Skeletal muscle satellite cell (primary cell): ENCODE data around the gene TRAF6.

Experiments
- H3K27me3 ChIP-seq: 2 replicates; pipeline ENCODE4 v1.7.0; 2013; ENCODE audit warnings: low read length; ENCODE audit not compliant: control insufficient read depth, insufficient read depth
- H3K36me3 ChIP-seq: 2 replicates; pipeline ENCODE4 v1.7.0; 2013; ENCODE audit warnings: mild to moderate bottlenecking, control low read depth, low read length; ENCODE audit not compliant: insufficient read depth
- H3K4me1 ChIP-seq: 2 replicates; pipeline ENCODE4 v1.7.0; 2013; ENCODE audit warnings: low read length; ENCODE audit not compliant: control insufficient read depth, insufficient read depth
- H3K4me2 ChIP-seq: 2 replicates; pipeline ENCODE4 v1.7.0; 2013; ENCODE audit warnings: mild to moderate bottlenecking, low read length
- H3K4me3 ChIP-seq: 2 replicates; pipeline ENCODE4 v1.7.0; 2013; ENCODE audit warnings: low read length
- H3K9ac ChIP-seq: 2 replicates; pipeline ENCODE4 v1.7.0; 2013; ENCODE audit warnings: mild to moderate bottlenecking, low read depth, low read length, moderate library complexity
- H3K9me3 ChIP-seq: replicated peaks from 2 replicates; pipeline ENCODE4 v1.7.0; 2013; ENCODE audit warnings: mild to moderate bottlenecking, control low read depth, low read length

The TRAF6 gene

DNA sequence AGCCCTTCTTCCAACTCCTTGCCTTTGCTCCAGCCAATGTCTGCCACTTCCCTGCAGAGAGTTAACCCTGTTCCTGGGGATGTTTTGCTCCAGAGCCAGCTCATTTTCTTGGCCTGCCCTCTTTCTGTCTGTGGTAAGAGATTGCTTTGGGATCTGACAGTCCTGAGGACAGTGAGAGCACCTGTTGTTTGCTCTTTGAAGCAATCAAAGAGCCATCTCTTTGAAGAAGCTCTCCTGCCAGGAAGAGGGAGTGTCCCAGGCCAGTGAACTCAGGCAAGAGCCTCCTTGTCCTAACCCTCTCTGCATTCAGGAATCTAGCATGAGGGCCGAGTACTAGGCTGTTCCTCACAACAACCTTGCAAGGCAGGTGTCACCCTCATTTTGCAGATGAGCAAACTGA lies 42.2 kb downstream of the TRAF6 start:
- Histone ChIP-seq H3K4me2 (no peak overlapping the region), H3K36me3 (no peaks in the 10 kb centered on the region)

DNA sequence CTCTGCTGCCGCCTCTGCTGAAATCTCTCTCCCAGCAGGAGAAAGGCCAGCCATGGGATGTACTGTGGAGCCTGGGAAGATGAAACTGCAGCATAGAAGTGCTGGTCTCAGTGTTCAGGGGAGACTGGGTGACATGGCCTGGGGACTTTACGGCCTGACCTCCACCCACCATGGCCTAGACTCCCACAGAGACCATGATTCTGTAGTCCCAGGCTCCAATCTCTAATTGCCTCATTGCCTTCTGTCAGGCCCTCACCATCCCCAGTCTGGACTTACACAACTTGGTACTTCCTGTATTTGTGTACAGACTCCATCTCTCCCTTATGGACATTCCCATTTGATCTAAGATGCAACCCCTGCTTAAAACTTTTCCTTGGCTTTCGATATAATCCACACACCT lies 43.1 kb downstream of the TRAF6 start:
- H3K36me3 ChIP-seq, result no peaks in the 10 kb centered on the region
- H3K4me2 ChIP-seq, result no peak overlapping the region
- peaks cover 29% of the 10 kb centered on the region for H3K4me1 ChIP-seq

More for the DNA sequence above, 42.2 kb downstream of the TRAF6 start:
- Histone ChIP-seq H3K9ac (no peak overlapping the region), H3K4me1 (peaks cover 29% of the 10 kb centered on the region), H3K4me3 (no peak overlapping the region), H3K9me3 (no peaks in the 10 kb centered on the region), H3K27me3 (no peaks in the 10 kb centered on the region)

DNA sequence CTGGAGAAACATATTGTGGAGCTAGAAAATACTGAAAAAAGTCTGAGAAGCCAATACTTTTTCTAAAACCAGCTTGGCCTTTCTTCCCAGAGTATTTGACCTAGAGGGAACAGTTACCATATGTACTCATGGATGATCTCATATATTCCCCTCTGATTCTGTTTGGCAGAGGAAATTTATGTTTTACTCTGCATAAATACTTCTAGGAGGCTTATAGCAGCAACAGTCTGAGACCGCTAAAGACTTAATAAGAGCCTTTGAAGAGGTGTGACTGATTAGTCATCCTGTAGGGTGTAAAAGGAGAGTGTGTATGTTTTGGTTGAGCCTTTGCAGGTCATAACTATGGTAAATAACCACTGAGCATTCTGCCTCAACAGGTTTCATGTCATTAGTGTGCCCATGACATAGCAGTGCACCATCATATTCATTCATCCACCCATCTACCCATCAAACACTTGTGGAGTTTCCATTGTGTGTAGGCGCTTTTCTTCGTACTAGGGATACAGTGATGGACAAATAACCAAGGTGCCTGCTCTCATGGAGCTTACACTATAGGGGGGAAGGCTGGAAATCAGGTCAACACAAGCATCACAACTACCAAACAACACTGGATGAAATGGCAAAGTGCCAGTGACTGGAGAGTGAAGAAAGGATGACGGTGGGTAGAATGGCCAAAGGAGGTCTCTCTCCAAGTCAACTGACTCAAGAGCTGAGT lies 44.5 kb downstream of the TRAF6 start:
- peaks cover 26% of the 10 kb centered on the region for H3K4me1 ChIP-seq
- H3K4me2 ChIP-seq, result no peak overlapping the region
- H3K9ac ChIP-seq, result no peak overlapping the region
- no peaks in the 10 kb centered on the region for H3K9me3 ChIP-seq
- no peak overlapping the region for H3K4me3 ChIP-seq
- no peaks in the 10 kb centered on the region for H3K27me3 ChIP-seq
- H3K36me3 ChIP-seq, result no peaks in the 10 kb centered on the region

More for the DNA sequence above, 43.1 kb downstream of the TRAF6 start:
- Histone ChIP-seq H3K9me3 (no peaks in the 10 kb centered on the region), H3K4me3 (no peak overlapping the region), H3K27me3 (no peaks in the 10 kb centered on the region), H3K9ac (no peak overlapping the region)

DNA sequence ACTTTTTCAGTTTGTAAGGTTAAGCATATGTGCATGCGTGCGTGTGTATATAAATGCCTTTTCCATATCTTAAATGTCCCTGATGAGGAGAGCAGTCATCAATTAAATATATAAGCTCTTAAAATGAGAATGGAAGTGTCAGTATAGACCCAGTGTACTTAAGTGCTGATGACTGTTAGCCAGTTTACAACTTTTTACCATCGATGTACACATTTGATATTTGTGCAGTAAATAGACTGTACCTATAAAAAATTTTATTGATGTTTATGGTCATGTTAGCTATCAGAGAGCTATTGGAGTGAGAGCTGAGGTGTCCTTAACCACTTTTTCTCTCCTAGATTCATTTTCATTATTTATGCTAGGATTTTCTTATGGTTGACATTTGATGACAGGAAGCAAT lies 45.4 kb downstream of the TRAF6 start:
- no peak overlapping the region for H3K4me3 ChIP-seq
- no peak overlapping the region for H3K9ac ChIP-seq
- no peaks in the 10 kb centered on the region for H3K36me3 ChIP-seq
- peaks cover 18% of the 10 kb centered on the region for H3K4me1 ChIP-seq
- no peaks in the 10 kb centered on the region for H3K27me3 ChIP-seq
- H3K9me3 ChIP-seq, result no peaks in the 10 kb centered on the region
- H3K4me2 ChIP-seq, result no peak overlapping the region

DNA sequence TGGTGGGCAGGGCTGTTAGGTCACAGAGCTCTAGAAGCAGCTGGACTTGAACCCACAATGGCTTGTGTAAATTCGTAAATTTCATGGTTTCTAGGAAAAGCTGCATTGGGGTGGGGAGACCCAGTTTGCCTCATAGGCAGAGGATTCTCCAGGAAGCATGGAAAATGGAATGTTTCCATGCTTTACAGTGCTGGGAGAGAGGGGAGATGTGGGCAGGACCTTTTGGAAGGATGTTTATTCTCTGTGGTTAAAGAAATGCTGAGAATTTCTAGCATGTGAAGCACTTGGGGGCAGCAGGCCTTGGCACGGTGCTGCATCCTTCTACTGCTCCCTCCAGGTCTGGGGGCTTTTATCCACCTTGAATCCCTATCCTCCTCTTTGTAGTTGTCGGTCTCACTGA lies 46.3 kb downstream of the TRAF6 start:
- no peaks in the 10 kb centered on the region for H3K9me3 ChIP-seq
- no peaks in the 10 kb centered on the region for H3K27me3 ChIP-seq
- H3K36me3 ChIP-seq, result no peaks in the 10 kb centered on the region
- H3K4me2 ChIP-seq, result no peak overlapping the region
- H3K4me3 ChIP-seq, result no peak overlapping the region
- H3K9ac ChIP-seq, result no peak overlapping the region
- H3K4me1 ChIP-seq, result peaks cover 8% of the 10 kb centered on the region

DNA sequence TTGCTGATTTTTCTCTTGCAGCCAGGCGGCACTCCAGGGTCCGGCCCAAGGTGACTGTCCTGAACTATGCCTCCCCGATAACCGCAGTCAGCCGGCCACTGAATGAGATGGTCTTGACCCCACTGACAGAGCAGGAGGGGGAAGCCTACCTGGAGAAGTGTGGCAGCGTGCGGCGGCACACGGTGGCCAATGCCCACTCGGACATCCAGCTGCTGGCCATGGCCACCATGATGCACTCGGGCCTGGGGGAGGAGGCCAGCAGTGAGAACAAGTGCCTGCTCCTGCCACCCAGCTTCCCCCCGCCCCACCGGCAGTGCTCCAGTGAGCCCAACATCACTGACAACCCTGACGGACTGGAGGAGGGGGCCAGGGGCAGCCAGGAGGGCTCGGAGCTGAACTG lies 47.8 kb downstream of the TRAF6 start:
- peaks cover 8% of the 10 kb centered on the region for H3K4me1 ChIP-seq
- no peak overlapping the region for H3K4me3 ChIP-seq
- H3K9ac ChIP-seq, result no peak overlapping the region
- H3K36me3 ChIP-seq, result no peaks in the 10 kb centered on the region
- H3K27me3 ChIP-seq, result no peaks in the 10 kb centered on the region
- H3K4me2 ChIP-seq, result no peak overlapping the region
- no peaks in the 10 kb centered on the region for H3K9me3 ChIP-seq

DNA sequence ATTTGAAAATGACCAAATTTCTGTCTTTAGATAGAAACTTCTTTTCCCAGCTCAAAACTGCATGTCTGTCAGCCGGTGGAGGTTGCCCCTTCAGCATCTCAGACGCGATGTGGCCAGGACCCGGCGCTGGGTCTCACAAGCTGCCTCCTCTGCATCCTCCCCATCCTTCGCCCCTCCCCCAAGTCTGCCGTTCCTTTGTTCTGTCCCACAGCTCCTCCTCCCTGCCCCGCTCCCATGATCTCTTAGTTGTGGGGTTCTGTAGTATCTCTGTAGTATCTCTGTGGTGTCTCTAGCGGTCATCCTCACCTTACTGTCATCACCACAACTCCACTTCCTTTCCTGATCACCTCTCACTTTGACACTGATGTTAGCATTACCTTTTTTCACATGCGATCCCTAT lies 49.9 kb downstream of the TRAF6 start:
- Histone ChIP-seq H3K4me3 (no peak overlapping the region), H3K9ac (no peak overlapping the region), H3K4me2 (no peak overlapping the region), H3K27me3 (no peaks in the 10 kb centered on the region), H3K36me3 (no peaks in the 10 kb centered on the region), H3K9me3 (no peaks in the 10 kb centered on the region), H3K4me1 (peaks cover 26% of the 10 kb centered on the region)

DNA sequence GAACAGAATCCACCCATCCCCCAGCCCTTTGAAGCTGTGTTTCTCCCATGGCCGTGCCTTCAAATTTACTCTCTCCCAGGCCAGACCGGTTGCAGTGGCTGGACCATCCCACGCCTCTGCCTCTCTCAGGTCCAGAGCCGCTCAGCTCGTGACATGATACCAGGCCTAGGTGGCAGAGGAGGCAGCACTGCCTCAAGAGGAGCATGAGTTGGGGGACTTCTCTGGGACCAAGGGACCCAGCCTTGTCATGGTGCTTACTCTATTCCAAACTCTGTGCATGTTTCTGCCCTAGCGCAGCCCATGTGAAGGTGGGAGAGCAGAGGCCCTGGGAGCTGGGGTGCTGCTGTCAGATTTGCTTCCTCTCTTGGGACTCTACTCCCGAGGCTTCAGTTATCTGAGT lies 51.0 kb downstream of the TRAF6 start:
- Histone ChIP-seq H3K4me1 (peaks cover 35% of the 10 kb centered on the region), H3K4me3 (no peak overlapping the region), H3K9ac (no peak overlapping the region), H3K27me3 (no peaks in the 10 kb centered on the region), H3K36me3 (no peaks in the 10 kb centered on the region), H3K4me2 (no peak overlapping the region), H3K9me3 (no peaks in the 10 kb centered on the region)

DNA sequence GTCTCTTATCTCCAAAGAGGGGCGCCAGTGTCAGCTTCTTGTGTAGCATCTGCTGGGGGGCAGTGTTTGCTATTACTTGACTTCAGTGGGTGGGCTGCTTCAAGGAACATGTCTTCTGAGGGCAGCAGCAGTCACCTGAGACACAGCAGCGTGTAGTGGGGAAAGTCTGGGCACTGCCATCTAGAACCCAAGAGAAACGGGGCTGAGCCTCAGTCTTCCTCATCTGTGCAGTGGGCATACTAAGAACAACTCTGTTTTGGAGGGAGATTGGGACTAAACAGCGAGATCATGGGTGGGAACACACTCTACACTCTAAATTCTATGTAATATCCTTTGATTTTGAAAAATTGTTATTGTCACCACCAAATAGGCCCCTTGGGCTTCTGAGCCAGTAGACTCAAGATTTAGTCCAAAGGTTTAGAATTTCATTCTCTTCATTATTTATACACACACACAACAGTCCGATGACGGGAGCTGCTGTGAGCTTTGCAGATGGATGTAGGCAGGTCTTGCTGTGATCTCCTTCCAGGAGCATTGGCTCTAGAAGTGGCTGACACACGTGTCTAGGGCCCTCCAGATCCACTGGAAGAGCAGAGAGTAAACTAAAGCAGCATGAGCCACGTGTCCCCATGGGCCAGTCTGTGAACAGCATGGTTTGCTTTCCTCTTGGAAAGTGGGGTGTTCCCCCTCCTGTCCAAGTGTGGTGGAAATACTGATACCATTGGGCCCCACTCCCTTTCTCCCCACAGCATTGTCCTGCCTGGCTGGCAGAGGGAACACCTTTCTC lies 51.8 kb downstream of the TRAF6 start:
- H3K9me3 ChIP-seq, result no peaks in the 10 kb centered on the region
- H3K4me1 ChIP-seq, result peaks cover 36% of the 10 kb centered on the region
- no peak overlapping the region for H3K4me3 ChIP-seq
- H3K4me2 ChIP-seq, result no peak overlapping the region
- no peaks in the 10 kb centered on the region for H3K27me3 ChIP-seq
- no peaks in the 10 kb centered on the region for H3K36me3 ChIP-seq
- no peak overlapping the region for H3K9ac ChIP-seq

DNA sequence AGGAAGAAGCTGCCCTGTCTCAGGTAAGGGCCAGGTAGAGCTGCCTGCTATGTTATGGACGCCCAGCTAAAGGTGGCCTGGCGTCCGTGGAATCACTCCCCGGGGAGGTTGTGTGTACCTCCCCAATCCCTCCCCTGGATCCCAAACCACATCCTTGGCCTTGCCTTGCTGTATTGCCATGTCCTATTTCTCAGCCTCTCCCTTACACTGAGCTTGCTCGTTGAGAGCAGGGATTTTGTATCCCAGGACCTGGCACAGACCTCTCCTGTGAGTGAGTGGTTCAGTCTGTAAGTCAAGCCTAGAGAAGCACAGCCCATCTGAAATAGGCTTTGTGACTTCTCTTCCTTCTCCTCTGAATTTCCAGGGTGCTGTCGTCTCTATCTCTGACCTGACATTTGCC lies 53.9 kb downstream of the TRAF6 start:
- H3K4me3 ChIP-seq, result peak overlapping the region; percentile 29
- no peaks in the 10 kb centered on the region for H3K27me3 ChIP-seq
- peak overlapping the region; percentile 44 for H3K4me2 ChIP-seq
- H3K36me3 ChIP-seq, result no peaks in the 10 kb centered on the region
- H3K9me3 ChIP-seq, result no peaks in the 10 kb centered on the region
- peak overlapping the region; percentile 73 for H3K9ac ChIP-seq
- peaks cover 49% of the 10 kb centered on the region for H3K4me1 ChIP-seq

DNA sequence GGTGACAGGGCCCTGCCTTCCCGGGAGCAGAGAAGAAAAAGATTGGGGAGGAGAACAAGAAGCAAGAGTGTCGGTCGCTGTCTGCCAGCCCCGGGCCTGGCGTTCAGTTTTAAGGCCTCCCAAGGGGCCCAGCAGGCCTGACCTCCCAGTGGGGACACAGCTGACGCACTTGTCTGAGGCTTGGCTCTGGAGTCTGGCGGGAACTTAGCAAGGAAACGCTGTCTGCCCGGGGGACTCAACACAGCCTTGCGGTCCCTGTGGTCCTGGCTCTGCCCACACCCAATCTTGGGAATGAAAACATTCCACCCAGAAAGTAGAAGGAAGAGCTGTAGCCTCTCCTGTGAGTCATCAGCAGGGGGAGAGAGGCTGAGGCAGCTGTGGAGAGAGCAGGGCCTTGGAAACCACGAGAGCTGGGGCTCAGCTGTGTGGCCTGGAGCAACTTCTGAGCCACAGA lies 54.4 kb downstream of the TRAF6 start:
- no peaks in the 10 kb centered on the region for H3K27me3 ChIP-seq
- no peaks in the 10 kb centered on the region for H3K36me3 ChIP-seq
- peak overlapping the region; percentile 73 for H3K9ac ChIP-seq

More for the DNA sequence above, 54.4 kb downstream of the TRAF6 start:
- Histone ChIP-seq H3K4me1 (peaks cover 49% of the 10 kb centered on the region), H3K9me3 (no peaks in the 10 kb centered on the region), H3K4me2 (peak overlapping the region; percentile 44), H3K4me3 (peak overlapping the region; percentile 14)
